IMR-90 (cell line): Measurements from ENCODE around the gene WEE1. TPM values are rescaled to one million over a fixed set of nuclear protein-coding genes. Genes with fewer than 3 reads are reported as not detected.
A peak's percentile ranks its signal among the peaks of the same experiment; 100 is the strongest.

Experiments
- ATAC-seq: fragments of 200-7000 bp; cut with Tn5 transposase; 2 replicates; pipeline ENCODE4 v1.9.1; 2020; ENCODE audit warnings: low read depth, mild to moderate bottlenecking, moderate library complexity
- BruUV-seq: library from RNA; stranded (reverse); fragments of 400-500 nt; replicated peaks from 2 replicates; lab custom pipeline; 2021; lab: Mats Ljungman, UMichigan
- CTCF ChIA-PET: fragments of 300-600 bp; formaldehyde crosslinking; extraction: SDS; loops from one replicate; lab custom pipeline; 2021; ENCODE audit warnings: antibody characterized with exemption; lab: Yijun Ruan, JAX
- POLR2A ChIA-PET: fragments of 300-600 bp; sonication (Branson Sonifier 250); formaldehyde crosslinking; loops from one replicate; lab custom pipeline; 2022; ENCODE audit warnings: antibody characterized with exemption; ENCODE audit not compliant: unreplicated experiment; lab: Charles Lee
- DNase-seq: peaks from one replicate; pipeline ENCODE4 v3.0.0; 2013
- H2AFZ ChIP-seq: replicated peaks from 2 replicates; pipeline ENCODE3; 2013; ENCODE audit warnings: low read length, mild to moderate bottlenecking; ENCODE audit not compliant: poor library complexity
- H2AK5ac ChIP-seq: 2 replicates; pipeline ENCODE4 v1.6.1; 2013; ENCODE audit warnings: low read depth, low read length, inconsistent platforms
- H2AK9ac ChIP-seq: replicated peaks from 2 replicates; pipeline ENCODE3; 2013; ENCODE audit warnings: mild to moderate bottlenecking, low read depth, low read length, moderate library complexity; ENCODE audit not compliant: poor library complexity
- H2BK120ac ChIP-seq: 2 replicates; pipeline ENCODE4 v1.6.1; 2013; ENCODE audit warnings: low read depth, low read length, inconsistent platforms
- H2BK15ac ChIP-seq: 3 replicates; pipeline ENCODE4 v1.6.1; 2013; ENCODE audit warnings: low read depth, low read length, inconsistent platforms
- H2BK20ac ChIP-seq: 2 replicates; pipeline ENCODE4 v1.6.1; 2013; ENCODE audit warnings: low read depth, mild to moderate bottlenecking, inconsistent platforms, low read length, moderate library complexity
- H2BK5ac ChIP-seq: 2 replicates; pipeline ENCODE4 v1.6.1; 2013; ENCODE audit warnings: mild to moderate bottlenecking, low read depth, low read length, inconsistent platforms; ENCODE audit not compliant: poor library complexity, severe bottlenecking
- H3K14ac ChIP-seq: replicated peaks from 2 replicates; pipeline ENCODE4 v1.6.1; 2013; ENCODE audit warnings: low read depth, low read length, inconsistent platforms
- H3K18ac ChIP-seq: 2 replicates; pipeline ENCODE4 v1.6.1; 2013; ENCODE audit warnings: low read depth, low read length, control low read depth
- H3K23ac ChIP-seq: 2 replicates; pipeline ENCODE4 v1.6.1; 2013; ENCODE audit warnings: low read depth, low read length, inconsistent platforms
- H3K27ac ChIP-seq: 2 replicates; pipeline ENCODE4 v1.5.1; 2013; ENCODE audit warnings: mild to moderate bottlenecking, control low read depth, low read length; ENCODE audit not compliant: insufficient read depth
- H3K27me3 ChIP-seq: 2 replicates; pipeline ENCODE4 v1.6.1; 2013; ENCODE audit warnings: low read length; ENCODE audit not compliant: control insufficient read depth, insufficient read depth
- H3K36me3 ChIP-seq: 2 replicates; pipeline ENCODE4 v1.6.1; 2013; ENCODE audit warnings: low read length, mixed read lengths; ENCODE audit not compliant: control insufficient read depth, insufficient read depth
- H3K4ac ChIP-seq: 2 replicates; pipeline ENCODE4 v1.6.1; 2013; ENCODE audit warnings: low read depth, low read length, inconsistent platforms
- H3K4me1 ChIP-seq: 2 replicates; pipeline ENCODE4 v1.6.1; 2013; ENCODE audit warnings: low read length, mixed read lengths; ENCODE audit not compliant: control insufficient read depth, insufficient read depth
- H3K4me2 ChIP-seq: 2 replicates; pipeline ENCODE4 v1.6.1; 2013; ENCODE audit warnings: low read depth, mild to moderate bottlenecking, control low read depth, low read length, moderate library complexity
- H3K4me3 ChIP-seq: 2 replicates; pipeline ENCODE4 v1.5.1; 2013; ENCODE audit warnings: low read depth, mild to moderate bottlenecking, control low read depth, low read length, moderate library complexity; ENCODE audit not compliant: insufficient read depth
- H3K56ac ChIP-seq: 2 replicates; pipeline ENCODE4 v1.6.1; 2013; ENCODE audit warnings: low read length, inconsistent platforms; ENCODE audit not compliant: insufficient read depth; ENCODE audit errors: extremely low read depth
- H3K79me1 ChIP-seq, 2 experiments: 2 replicates each; pipeline ENCODE4 v1.6.1; 2013; ENCODE audit warnings: low read length in 2 of 2, inconsistent platforms in 1 of 2, low read depth in 1 of 2
- H3K9ac ChIP-seq: 2 replicates; pipeline ENCODE4 v1.6.1; 2013; ENCODE audit warnings: low read depth, low read length, control low read depth
- H3K9me1 ChIP-seq: 2 replicates; pipeline ENCODE4 v1.6.1; 2013; ENCODE audit warnings: low read length, inconsistent platforms; ENCODE audit not compliant: insufficient read depth
- H3K9me3 ChIP-seq: 2 replicates; pipeline ENCODE4 v1.6.1; 2013; ENCODE audit warnings: low read length; ENCODE audit not compliant: control insufficient read depth, insufficient read depth
- H4K20me1 ChIP-seq: 2 replicates; pipeline ENCODE4 v1.6.1; 2013; ENCODE audit warnings: low read length, inconsistent platforms; ENCODE audit not compliant: insufficient read depth
- H4K5ac ChIP-seq: 2 replicates; pipeline ENCODE4 v1.6.1; 2013; ENCODE audit warnings: mild to moderate bottlenecking, low read depth, low read length, control low read depth
- H4K8ac ChIP-seq, 2 experiments: 2 replicates each; pipeline ENCODE4 v1.6.1; 2013; ENCODE audit warnings: low read depth in 2 of 2, low read length in 2 of 2, control low read depth in 1 of 2, inconsistent platforms in 1 of 2
- H4K91ac ChIP-seq: 2 replicates; pipeline ENCODE4 v1.6.1; 2013; ENCODE audit warnings: low read depth, low read length, inconsistent platforms; ENCODE audit not compliant: insufficient read depth
- FOS ChIP-seq: fragments of 150-350 bp; IDR thresholded peaks from 2 replicates; pipeline ENCODE4 v1.6.1; 2016; ENCODE audit warnings: low read depth, low read length
- MXI1 ChIP-seq: IDR thresholded peaks from 2 replicates; pipeline ENCODE4 v1.6.1; 2012; ENCODE audit warnings: low read depth, mild to moderate bottlenecking, low read length, moderate library complexity, borderline replicate concordance
- RAD21 ChIP-seq: IDR thresholded peaks from 2 replicates; pipeline ENCODE4 v1.6.1; 2012; ENCODE audit warnings: low read length, improper control_type of control experiment
- RCOR1 ChIP-seq: IDR thresholded peaks from 2 replicates; pipeline ENCODE4 v1.6.1; 2012; ENCODE audit warnings: mild to moderate bottlenecking, low read length, improper control_type of control experiment; ENCODE audit not compliant: insufficient replicate concordance
- SMC3 ChIP-seq: fragments of 150-350 bp; IDR thresholded peaks from 2 replicates; pipeline ENCODE4 v1.6.1; 2016; ENCODE audit warnings: low read depth, mild to moderate bottlenecking, antibody characterized with exemption, low read length, moderate library complexity
- WGBS, 2 experiments: methylation state at CpG; one replicate each; pipeline versions ENCODE4 v1.1.5 to v1.1.7; 2013; ENCODE audit warnings: missing lambda C conversion rate in 2 of 2; ENCODE audit not compliant: insufficient read length in 1 of 2; ENCODE audit errors: extremely low coverage in 2 of 2; 5-methylcytosine and 5-hydroxymethylcytosine counted together
- dilution Hi-C: fragments of 300-500 bp; cut with HindIII; formaldehyde crosslinking; loops from one replicate; pipeline ENCODE4 v1.14.3; 2018; ENCODE audit warnings: low sequenced_read_pairs; ENCODE audit not compliant: unreplicated experiment
- in situ Hi-C: fragments of 300-500 bp; cut with MboI; formaldehyde crosslinking; loops from 3 replicates; pipeline ENCODE4 v1.14.3; 2019; ENCODE audit warnings: low sequenced_read_pairs, inconsistent platforms, mixed read lengths
- intact Hi-C: fragments of 100-400 bp; cut with micrococcal nuclease; formaldehyde crosslinking; loops from 2 replicates; pipeline ENCODE4 v1.10.0; 2022
- microRNA-seq, 2 experiments: library from miRNA; stranded (forward) in 1 of 2; unstranded in 1 of 2; fragments of 10-50 nt in 1 of 2; fragments of <30 nt in 1 of 2; gene quantifications in 1 of 2; microRNA quantifications in 1 of 2; one replicate each; pipeline versions ENCODE3 to v1.1.0; 2013 to 2020; ENCODE audit not compliant: insufficient read depth in 1 of 2, insufficient read length in 1 of 2, unreplicated experiment in 1 of 2
- polyA plus RNA-seq, 3 experiments: library from polyadenylated mRNA; depleted of rRNA; stranded (reverse); fragments of >200 nt; gene quantifications; 2 replicates each; pipeline ENCODE4 v1.2.3, GENCODE V29; 2012; ENCODE audit warnings: low replicate concordance in 1 of 3
- small RNA-seq, 5 experiments: library from RNA; depleted of rRNA; stranded (forward); fragments of <200 nt; gene quantifications; one replicate each; pipeline ENCODE3, GENCODE V24; 2012
- total RNA-seq: library from RNA; depleted of rRNA; stranded (reverse); fragments of >200 nt; gene quantifications from 2 replicates; pipeline ENCODE4 v1.2.3, GENCODE V29; 2012; rRNA removed
- TF ChIP-seq, protein P1 (sequence below): fragments of 150-350 bp; IDR thresholded peaks from 2 replicates; pipeline ENCODE4 v1.6.1; 2016; ENCODE audit warnings: low read depth, mild to moderate bottlenecking, low read length, moderate library complexity, borderline replicate concordance
- TF ChIP-seq, protein P2 (sequence below): fragments of 150-350 bp; IDR thresholded peaks from 2 replicates; pipeline ENCODE4 v1.6.1; 2017; ENCODE audit warnings: mild to moderate bottlenecking, antibody characterized with exemption, low read length, low read depth

The WEE1 gene
- total and polyA plus RNA-seq, 2 of the 4 experiments (the other 2 are of a cell fraction) = 26.5 to 29.2 TPM

DNA sequence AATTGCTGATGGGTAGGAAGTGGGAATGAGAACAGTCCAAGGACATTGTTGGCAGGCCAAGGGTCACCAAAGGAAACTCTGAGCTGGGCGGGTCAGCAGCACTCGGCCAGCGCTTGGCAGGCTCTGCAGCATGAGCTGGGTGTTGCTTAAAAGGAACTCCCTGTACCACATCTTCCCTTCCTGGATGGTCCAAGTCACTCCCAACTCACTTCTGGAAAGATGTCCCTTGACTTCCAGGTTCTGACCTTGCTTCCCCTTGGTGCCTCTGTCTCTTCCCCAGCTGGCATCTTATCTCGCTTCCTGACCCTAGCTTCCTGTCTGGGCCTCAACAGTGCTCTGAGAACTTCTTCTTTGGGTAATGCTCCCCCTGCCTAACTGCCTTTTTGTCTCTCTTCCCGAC is 65.6 kb downstream of the WEE1 start:
- no peak overlapping the region for H3K27ac ChIP-seq

More for the DNA sequence above, 65.6 kb downstream of the WEE1 start:
- no peak for DNase-seq
- no peak overlapping the region for H2BK20ac ChIP-seq
- no peak overlapping the region for H4K5ac ChIP-seq
- no peaks in the 10 kb centered on the region for H3K79me1 ChIP-seq
- 93% methylated on average over 4 of the region's 5 CpGs; no CpG with 5 or more reads in 1 of the 2 experiments for WGBS, 2 experiments
- no peak overlapping the region for H2BK15ac ChIP-seq
- H4K8ac ChIP-seq = no peak overlapping the region
- H2BK5ac ChIP-seq = no peak overlapping the region
- no TSS peak for BruUV-seq
- no peaks in the 10 kb centered on the region for H3K9me3 ChIP-seq
- no peak overlapping the region for H3K14ac ChIP-seq
- H3K4me1 ChIP-seq = no peaks in the 10 kb centered on the region
- H3K4ac ChIP-seq = no peak overlapping the region
- no peaks in the 10 kb centered on the region for H3K27me3 ChIP-seq
- intact Hi-C loops (no loop called here), dilution Hi-C loops (no loop called here), in situ Hi-C loops (no loop called here)
- H2AFZ ChIP-seq = peak overlapping the region; percentile 10
- CTCF ChIA-PET = no interaction called here
- no peak overlapping the region for H4K91ac ChIP-seq
- H4K20me1 ChIP-seq = no peaks in the 10 kb centered on the region
- no peak overlapping the region for H3K4me2 ChIP-seq
- no peak overlapping the region for H3K23ac ChIP-seq
- no peak overlapping the region for H3K4me3 ChIP-seq
- no peak for ATAC-seq
- H2AK5ac ChIP-seq = no peak overlapping the region
- no peak overlapping the region for H3K56ac ChIP-seq
- H2BK120ac ChIP-seq = no peak overlapping the region
- H3K9me1 ChIP-seq = no peaks in the 10 kb centered on the region
- H2AK9ac ChIP-seq = no peak overlapping the region
- no peak overlapping the region for H3K18ac ChIP-seq
- no peaks in the 10 kb centered on the region for H3K36me3 ChIP-seq
- no peak overlapping the region for H3K9ac ChIP-seq
- POLR2A ChIA-PET = no interaction called here
- TF ChIP-seq SMC3 = no peak
- TF ChIP-seq, protein P1, sequence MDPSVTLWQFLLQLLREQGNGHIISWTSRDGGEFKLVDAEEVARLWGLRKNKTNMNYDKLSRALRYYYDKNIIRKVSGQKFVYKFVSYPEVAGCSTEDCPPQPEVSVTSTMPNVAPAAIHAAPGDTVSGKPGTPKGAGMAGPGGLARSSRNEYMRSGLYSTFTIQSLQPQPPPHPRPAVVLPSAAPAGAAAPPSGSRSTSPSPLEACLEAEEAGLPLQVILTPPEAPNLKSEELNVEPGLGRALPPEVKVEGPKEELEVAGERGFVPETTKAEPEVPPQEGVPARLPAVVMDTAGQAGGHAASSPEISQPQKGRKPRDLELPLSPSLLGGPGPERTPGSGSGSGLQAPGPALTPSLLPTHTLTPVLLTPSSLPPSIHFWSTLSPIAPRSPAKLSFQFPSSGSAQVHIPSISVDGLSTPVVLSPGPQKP = no peak
- no peak for TF ChIP-seq RCOR1
- TF ChIP-seq FOS = no peak
- TF ChIP-seq, protein P2, sequence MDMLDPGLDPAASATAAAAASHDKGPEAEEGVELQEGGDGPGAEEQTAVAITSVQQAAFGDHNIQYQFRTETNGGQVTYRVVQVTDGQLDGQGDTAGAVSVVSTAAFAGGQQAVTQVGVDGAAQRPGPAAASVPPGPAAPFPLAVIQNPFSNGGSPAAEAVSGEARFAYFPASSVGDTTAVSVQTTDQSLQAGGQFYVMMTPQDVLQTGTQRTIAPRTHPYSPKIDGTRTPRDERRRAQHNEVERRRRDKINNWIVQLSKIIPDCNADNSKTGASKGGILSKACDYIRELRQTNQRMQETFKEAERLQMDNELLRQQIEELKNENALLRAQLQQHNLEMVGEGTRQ = no peak
- no peak for TF ChIP-seq MXI1
- TF ChIP-seq RAD21 = no peak

Small RNA genes within 50 kb of the gene (microRNA-seq; reads per million reads assigned to microRNA genes)
- gene RF01210 (ENCODE audit: insufficient read depth, insufficient read length) = not detected

Small RNA genes within 50 kb of the gene (small RNA-seq; reads per million reads assigned to genes)
- 0 reads per million in 5 experiments for gene RF01210

Other genes starting within 250 kb of the WEE1 start
- 110 and 124 TPM in 2 replicates for gene IPO7, start 189.0 kb upstream of the WEE1 start, total RNA-seq
- 32.5 and 40.6 TPM in 2 replicates for gene IPO7, start 189.0 kb upstream of the WEE1 start, polyA plus RNA-seq (2012; rRNA removed)
- 49.6 and 58.9 TPM in 2 replicates for gene ZNF143, start 112.7 kb upstream of the WEE1 start, total RNA-seq
- 22.7 and 23.8 TPM in 2 replicates for gene ZNF143, start 112.7 kb upstream of the WEE1 start, polyA plus RNA-seq (2012; rRNA removed)
- gene SWAP70, start 90.4 kb downstream of the WEE1 start, total RNA-seq = 19.9 and 28.9 TPM in 2 replicates
- 12.6 and 15.5 TPM in 2 replicates for gene SWAP70, start 90.4 kb downstream of the WEE1 start, polyA plus RNA-seq (2012; rRNA removed)